PC-9 (cell line): Measurements from ENCODE around the gene TAMALIN. TPM values are rescaled to one million over a fixed set of nuclear protein-coding genes. Genes with fewer than 3 reads are reported as not detected.
A peak's percentile ranks its signal among the peaks of the same experiment; 100 is the strongest.

Source experiments
- BruUV-seq: library from RNA; stranded (reverse); fragments of 400-500 nt; replicated peaks from 2 replicates; lab custom pipeline; 2021; lab: Mats Ljungman, UMichigan
- CTCF ChIA-PET: fragments of 300-600 bp; sonication (Branson Sonifier 250); formaldehyde crosslinking; loops from one replicate; lab custom pipeline; 2022; ENCODE audit warnings: antibody characterized with exemption; lab: Charles Lee
- POLR2A ChIA-PET: fragments of 300-600 bp; sonication (Branson Sonifier 250); formaldehyde crosslinking; loops from one replicate; lab custom pipeline; 2022; ENCODE audit warnings: antibody characterized with exemption; ENCODE audit not compliant: unreplicated experiment; lab: Charles Lee
- DNase-seq, 2 experiments: peaks; one replicate each; pipeline versions ENCODE4 v3.0.0 to v3.0.0-alpha.2; 2015 to 2022; ENCODE audit warnings: mixed read lengths in 1 of 2
- H2AFZ ChIP-seq: fragments of 200-600 bp; sonication (generic); 2 replicates; pipeline ENCODE4 v1.8.1; 2017; ENCODE audit warnings: antibody characterized with exemption
- H3F3A ChIP-seq: fragments of 200-600 bp; sonication (generic); 2 replicates; pipeline ENCODE4 v1.8.1; 2017; ENCODE audit warnings: antibody characterized with exemption, mild to moderate bottlenecking, low read depth; ENCODE audit not compliant: insufficient read depth
- H3K27ac ChIP-seq: fragments of 200-600 bp; sonication (generic); 2 replicates; pipeline ENCODE4 v1.6.1; 2016; ENCODE audit warnings: mixed run types
- H3K27me3 ChIP-seq: fragments of 200-600 bp; sonication (generic); 2 replicates; pipeline ENCODE4 v1.6.1; 2016; ENCODE audit warnings: low read depth, mixed run types; ENCODE audit not compliant: insufficient read depth
- H3K36me3 ChIP-seq: fragments of 200-600 bp; sonication (generic); 2 replicates; pipeline ENCODE4 v1.6.1; 2016; ENCODE audit warnings: low read depth, mixed run types
- H3K4me1 ChIP-seq: fragments of 200-600 bp; sonication (generic); replicated peaks from 2 replicates; pipeline ENCODE4 v1.6.1; 2016; ENCODE audit warnings: mixed run types; ENCODE audit not compliant: insufficient read depth
- H3K4me2 ChIP-seq: fragments of 200-600 bp; sonication (generic); 2 replicates; pipeline ENCODE4 v1.6.1; 2017; ENCODE audit warnings: mixed run types
- H3K4me3 ChIP-seq: fragments of 200-600 bp; sonication (generic); 2 replicates; pipeline ENCODE4 v1.6.1; 2016; ENCODE audit warnings: mixed run types
- H3K79me2 ChIP-seq: fragments of 200-600 bp; sonication (generic); 2 replicates; pipeline ENCODE4 v1.6.1; 2017; ENCODE audit warnings: low read depth, mixed run types
- H3K9me2 ChIP-seq: fragments of 200-600 bp; sonication (generic); 2 replicates; pipeline ENCODE4 v1.8.1; 2017; ENCODE audit warnings: mild to moderate bottlenecking; ENCODE audit not compliant: insufficient read depth
- H3K9me3 ChIP-seq: fragments of 200-600 bp; sonication (generic); 2 replicates; pipeline ENCODE4 v1.8.1; 2016; ENCODE audit warnings: low read depth; ENCODE audit not compliant: insufficient read depth
- H4K20me1 ChIP-seq: fragments of 200-600 bp; sonication (generic); 2 replicates; pipeline ENCODE4 v1.8.1; 2017; ENCODE audit not compliant: insufficient read depth
- EZH2 ChIP-seq: fragments of 200-600 bp; sonication (generic); IDR thresholded peaks from 2 replicates; pipeline ENCODE4 v1.8.0; 2017; ENCODE audit warnings: antibody characterized with exemption, low read depth
- intact Hi-C: fragments of 100-400 bp; cut with micrococcal nuclease; formaldehyde crosslinking; loops from one replicate; pipeline ENCODE4 v1.10.0; 2022; ENCODE audit not compliant: unreplicated experiment
- total RNA-seq: library from RNA; stranded (reverse); gene quantifications from 2 replicates; pipeline ENCODE4 v1.2.3, GENCODE V29; 2021
- TF ChIP-seq, protein P1 (sequence below): fragments of 200-600 bp; sonication (generic); conservative IDR thresholded peaks from 2 replicates; pipeline ENCODE4 v1.6.1; 2017; ENCODE audit warnings: mixed run types, antibody characterized with exemption, mild to moderate bottlenecking, moderate library complexity

Gene TAMALIN
- total RNA-seq, 1 experiment from 2014 or later: not detected

GRCh38 chr12:52043386-52044212 lies 36.9 kb downstream of the TAMALIN start:
- H3K4me1 ChIP-seq: peaks cover 12% of the 10 kb centered on the region
- H3K9me2 ChIP-seq: no peaks in the 10 kb centered on the region
- H3K27ac ChIP-seq: no peak overlapping the region
- H3K27me3 ChIP-seq: no peaks in the 10 kb centered on the region
- H3F3A ChIP-seq: peaks cover 11% of the 10 kb centered on the region; the same call in 1 of the 2 replicates
- ChIA-PET CTCF (no interaction called here), POLR2A (no interaction called here)
- H2AFZ ChIP-seq: no peak overlapping the region
- no peaks in the 10 kb centered on the region for H4K20me1 ChIP-seq
- H3K4me2 ChIP-seq: no peak overlapping the region
- H3K79me2 ChIP-seq: no peaks in the 10 kb centered on the region
- peak in 1 of 2 experiments; percentile 30 for DNase-seq
- no peaks in the 10 kb centered on the region for H3K9me3 ChIP-seq
- no peaks in the 10 kb centered on the region for H3K36me3 ChIP-seq
- intact Hi-C loops: no loop called here
- BruUV-seq: no TSS peak
- TF ChIP-seq EZH2: no peak
- TF ChIP-seq, protein P1, sequence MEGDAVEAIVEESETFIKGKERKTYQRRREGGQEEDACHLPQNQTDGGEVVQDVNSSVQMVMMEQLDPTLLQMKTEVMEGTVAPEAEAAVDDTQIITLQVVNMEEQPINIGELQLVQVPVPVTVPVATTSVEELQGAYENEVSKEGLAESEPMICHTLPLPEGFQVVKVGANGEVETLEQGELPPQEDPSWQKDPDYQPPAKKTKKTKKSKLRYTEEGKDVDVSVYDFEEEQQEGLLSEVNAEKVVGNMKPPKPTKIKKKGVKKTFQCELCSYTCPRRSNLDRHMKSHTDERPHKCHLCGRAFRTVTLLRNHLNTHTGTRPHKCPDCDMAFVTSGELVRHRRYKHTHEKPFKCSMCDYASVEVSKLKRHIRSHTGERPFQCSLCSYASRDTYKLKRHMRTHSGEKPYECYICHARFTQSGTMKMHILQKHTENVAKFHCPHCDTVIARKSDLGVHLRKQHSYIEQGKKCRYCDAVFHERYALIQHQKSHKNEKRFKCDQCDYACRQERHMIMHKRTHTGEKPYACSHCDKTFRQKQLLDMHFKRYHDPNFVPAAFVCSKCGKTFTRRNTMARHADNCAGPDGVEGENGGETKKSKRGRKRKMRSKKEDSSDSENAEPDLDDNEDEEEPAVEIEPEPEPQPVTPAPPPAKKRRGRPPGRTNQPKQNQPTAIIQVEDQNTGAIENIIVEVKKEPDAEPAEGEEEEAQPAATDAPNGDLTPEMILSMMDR: no peak
- H3K4me3 ChIP-seq: no peak overlapping the region

DNA sequence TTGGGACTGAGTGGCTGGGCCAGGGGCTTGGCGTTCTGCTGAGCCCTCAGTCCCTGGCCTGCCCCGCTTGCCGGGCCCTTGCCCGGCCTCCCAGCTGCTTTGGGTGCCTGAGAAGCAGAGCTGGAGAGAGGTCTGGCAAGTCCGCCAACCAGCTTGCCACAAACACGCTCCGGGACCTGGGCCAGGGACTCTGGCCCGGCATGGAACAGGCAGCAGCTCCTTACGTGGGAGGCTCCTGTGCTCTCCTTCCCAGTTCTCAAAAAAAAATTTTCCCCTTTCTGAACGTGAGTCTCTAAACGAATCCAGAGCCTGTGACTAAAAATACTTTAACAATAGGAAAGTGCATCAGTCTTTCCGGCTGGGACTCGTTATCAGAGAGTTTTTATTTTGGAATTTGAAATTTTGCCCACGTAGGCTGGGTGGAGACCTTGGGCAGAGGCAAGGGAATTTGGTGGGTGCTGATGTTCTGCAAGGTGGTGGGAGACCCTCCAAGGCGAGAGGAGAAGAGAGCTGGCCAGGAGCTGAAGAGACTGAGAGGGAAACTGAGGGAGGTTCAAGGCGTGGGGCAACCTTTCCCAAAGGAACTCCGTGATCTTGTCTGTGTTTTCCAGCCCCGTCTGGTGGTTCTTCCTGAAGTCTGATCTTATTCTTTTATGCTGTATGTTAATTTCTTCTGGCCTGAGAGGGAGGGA lies 37.7 kb downstream of the TAMALIN start:
- Histone ChIP-seq H3K4me3 (no peak overlapping the region), H3K9me2 (no peaks in the 10 kb centered on the region), H3K27ac (no peak overlapping the region), H3F3A (peaks cover 5% of the 10 kb centered on the region; the same call in 1 of the 2 replicates), H3K27me3 (no peaks in the 10 kb centered on the region), H3K79me2 (no peaks in the 10 kb centered on the region), H3K4me2 (no peak overlapping the region), H3K36me3 (no peaks in the 10 kb centered on the region), H4K20me1 (no peaks in the 10 kb centered on the region), H2AFZ (no peak overlapping the region), H3K9me3 (no peaks in the 10 kb centered on the region), H3K4me1 (peaks cover 14% of the 10 kb centered on the region)
- ChIA-PET POLR2A (no interaction called here), CTCF (interaction anchor here (0.5 kb wide), 1 partner anchor 50 kb away, joined by 10 read pairs; no protein-coding TSS in a partner anchor)
- BruUV-seq: no TSS peak
- peak in 1 of 2 experiments; percentile 25 for DNase-seq
- TF ChIP-seq, protein P1: no peak
- TF ChIP-seq EZH2: no peak
- intact Hi-C loops: no loop called here

DNA sequence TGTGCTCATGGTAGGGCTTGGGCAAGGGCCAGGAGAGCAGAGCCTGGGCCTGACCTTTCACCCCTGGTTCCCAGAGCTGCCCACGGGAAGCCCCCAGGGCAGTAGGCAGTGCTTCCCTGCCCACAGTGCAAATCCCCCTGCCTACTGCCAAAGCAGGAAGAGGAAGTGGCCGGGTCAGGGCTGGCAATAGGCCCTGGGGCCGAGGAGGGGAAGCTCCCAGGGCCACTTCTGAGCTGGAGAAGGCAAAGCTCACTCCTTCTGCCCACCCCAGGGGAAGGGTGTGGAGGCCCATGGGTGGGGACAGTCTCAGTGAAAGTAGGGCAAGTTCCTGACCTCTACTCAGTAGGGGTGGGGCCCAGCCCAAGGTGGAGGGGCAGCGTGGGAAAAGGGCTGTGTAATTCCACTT lies 39.1 kb downstream of the TAMALIN start:
- Histone ChIP-seq H3K4me1 (peaks cover 26% of the 10 kb centered on the region), H3K36me3 (no peaks in the 10 kb centered on the region), H3K9me2 (no peaks in the 10 kb centered on the region), H3K27ac (no peak overlapping the region; the same call in 1 of the 2 replicates), H3K9me3 (no peaks in the 10 kb centered on the region), H2AFZ (no peak overlapping the region), H4K20me1 (no peaks in the 10 kb centered on the region), H3K27me3 (no peaks in the 10 kb centered on the region), H3K4me2 (peak overlapping the region; percentile 47), H3F3A (peaks cover 17% of the 10 kb centered on the region), H3K4me3 (no peak overlapping the region), H3K79me2 (no peaks in the 10 kb centered on the region)
- ChIA-PET CTCF (no interaction called here), POLR2A (interaction anchor here (0.7 kb wide), 1 partner anchor 24 kb away, joined by 4 read pairs; the partner anchor contains the start of gene ATG101)
- intact Hi-C loops: no loop called here
- DNase-seq: peak; percentile 26 to 34
- TF ChIP-seq, protein P1: no peak
- TF ChIP-seq EZH2: no peak
- BruUV-seq: no TSS peak
